ENCODE results near the gene ZFAND2B. TPM values are rescaled to one million over a fixed set of nuclear protein-coding genes. Genes with fewer than 3 reads are reported as not detected.

The ZFAND2B gene
- polyA plus RNA-seq, 1 of the 3 experiments (the other 2 are of a cell fraction) = 39.9 TPM

DNA sequence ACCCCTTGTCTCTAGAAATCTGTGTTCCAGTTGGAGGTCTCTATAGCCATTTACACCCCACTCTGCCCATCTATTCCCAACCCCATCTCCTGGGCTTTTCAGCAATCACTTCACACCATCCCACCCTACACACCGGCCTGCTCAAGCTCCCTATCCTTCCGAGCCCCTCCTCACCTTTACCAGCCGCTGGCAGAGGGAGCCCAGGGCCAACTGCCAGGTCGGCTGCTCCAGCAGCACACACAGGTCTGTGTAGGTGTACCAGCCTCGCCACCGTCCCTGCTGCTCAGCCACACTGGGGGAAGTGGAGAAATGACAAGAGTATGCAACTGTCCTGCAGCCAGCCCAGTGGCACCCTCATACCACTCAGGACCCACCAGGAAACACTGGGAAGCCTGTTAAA, 33.4 kb upstream of the ZFAND2B start:
- Histone ChIP-seq H3K4me3 (ENCODE audit: low read depth in 2 of 2, low read length in 1 of 2) (no peak overlapping the region), H3K4me2 (no peak overlapping the region), H3K9ac (no peak overlapping the region), H3K36me3 (replicated peaks in 1 of 2; ENCODE audit: control insufficient read depth in 1 of 2, insufficient read depth in 2 of 2, low read length in 1 of 2) (peaks cover 11 to 32% of the 10 kb centered on the region in 2 experiments), H3K9me2 (no peaks in the 10 kb centered on the region), H2AFZ (ENCODE audit: low read depth) (no peak overlapping the region), H3K4me1 (ENCODE audit: control insufficient read depth in 1 of 2, insufficient read depth in 2 of 2, low read depth in 1 of 2, low read length in 1 of 2) (peaks cover 0 to 8% of the 10 kb centered on the region in 2 experiments; a peak in 2 of 4 replicates), H3K27ac (ENCODE audit: low read depth in 2 of 2, low read length in 1 of 2) (no peak overlapping the region), H3F3A (replicated peaks; ENCODE audit: insufficient read depth) (peaks cover 10% of the 10 kb centered on the region), H4K20me1 (ENCODE audit: insufficient read depth) (no peaks in the 10 kb centered on the region), H3K27me3 (ENCODE audit: insufficient read depth) (no peaks in the 10 kb centered on the region), H3K9me3 (no peaks in the 10 kb centered on the region), H3K79me2 (ENCODE audit: insufficient read depth) (peaks cover 12% of the 10 kb centered on the region; the same call in 1 of the 2 replicates)
- WGBS (ENCODE audit: low lambda C conversion rate) = 94% methylated on average over 6 of the region's 6 CpGs
- CTCF ChIA-PET = interaction anchor here (1.0 to 8.7 kb wide), 6 partner anchors 14 to 193 kb away, joined by 3 to 104 read pairs (median 18); partner anchors contain the start of genes DNAJB2 and NHEJ1
- TF ChIP-seq RCOR1 (IDR thresholded peaks at IDR 0.05; ENCODE audit: low read length) = no peak
- no peak for TF ChIP-seq EZH2phosphoT487 (IDR thresholded peaks at IDR 0.05; ENCODE audit: borderline replicate concordance, low read depth)
- no peak for TF ChIP-seq RAD21 (IDR thresholded peaks at IDR 0.05; ENCODE audit: low read length)
- no peak for TF ChIP-seq POLR2AphosphoS5 (IDR thresholded peaks at IDR 0.05; ENCODE audit: low read depth, low read length)
- no peak for TF ChIP-seq FOXM1 (IDR thresholded peaks at IDR 0.05; ENCODE audit: low read depth)
- no peak for TF ChIP-seq TCF12 (IDR thresholded peaks at IDR 0.05)
- TF ChIP-seq TEAD4 (IDR thresholded peaks at IDR 0.05; ENCODE audit: borderline replicate concordance, insufficient read depth) = no peak
- no peak for TF ChIP-seq SMC3 (IDR thresholded peaks at IDR 0.05; ENCODE audit: low read depth, low read length)
- TF ChIP-seq ELF1 (IDR thresholded peaks at IDR 0.05) = no peak
- no peak for TF ChIP-seq FOXJ3 (CRISPR knock-in tag; IDR thresholded peaks at IDR 0.05)
- TF ChIP-seq CHD2 (IDR thresholded peaks at IDR 0.05; ENCODE audit: low read length, partially characterized antibody) = no peak
- TF ChIP-seq FOSL2 (IDR thresholded peaks at IDR 0.05; ENCODE audit: borderline replicate concordance, low read depth) = no peak
- TF ChIP-seq RFX5 (IDR thresholded peaks at IDR 0.05; ENCODE audit: low read length) = no peak
- no peak for TF ChIP-seq NFIC (IDR thresholded peaks at IDR 0.05; ENCODE audit: borderline replicate concordance)
- TF ChIP-seq, protein P1, sequence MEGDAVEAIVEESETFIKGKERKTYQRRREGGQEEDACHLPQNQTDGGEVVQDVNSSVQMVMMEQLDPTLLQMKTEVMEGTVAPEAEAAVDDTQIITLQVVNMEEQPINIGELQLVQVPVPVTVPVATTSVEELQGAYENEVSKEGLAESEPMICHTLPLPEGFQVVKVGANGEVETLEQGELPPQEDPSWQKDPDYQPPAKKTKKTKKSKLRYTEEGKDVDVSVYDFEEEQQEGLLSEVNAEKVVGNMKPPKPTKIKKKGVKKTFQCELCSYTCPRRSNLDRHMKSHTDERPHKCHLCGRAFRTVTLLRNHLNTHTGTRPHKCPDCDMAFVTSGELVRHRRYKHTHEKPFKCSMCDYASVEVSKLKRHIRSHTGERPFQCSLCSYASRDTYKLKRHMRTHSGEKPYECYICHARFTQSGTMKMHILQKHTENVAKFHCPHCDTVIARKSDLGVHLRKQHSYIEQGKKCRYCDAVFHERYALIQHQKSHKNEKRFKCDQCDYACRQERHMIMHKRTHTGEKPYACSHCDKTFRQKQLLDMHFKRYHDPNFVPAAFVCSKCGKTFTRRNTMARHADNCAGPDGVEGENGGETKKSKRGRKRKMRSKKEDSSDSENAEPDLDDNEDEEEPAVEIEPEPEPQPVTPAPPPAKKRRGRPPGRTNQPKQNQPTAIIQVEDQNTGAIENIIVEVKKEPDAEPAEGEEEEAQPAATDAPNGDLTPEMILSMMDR (IDR thresholded peaks at IDR 0.05) = no peak
- no peak for TF ChIP-seq USF1 (IDR thresholded peaks at IDR 0.05; ENCODE audit: borderline replicate concordance, low read depth)
- TF ChIP-seq, protein P2, sequence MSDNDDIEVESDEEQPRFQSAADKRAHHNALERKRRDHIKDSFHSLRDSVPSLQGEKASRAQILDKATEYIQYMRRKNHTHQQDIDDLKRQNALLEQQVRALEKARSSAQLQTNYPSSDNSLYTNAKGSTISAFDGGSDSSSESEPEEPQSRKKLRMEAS (IDR thresholded peaks at IDR 0.05; ENCODE audit: low read depth) = no peak
- DNase-seq = no peak
- POLR2A ChIA-PET = no interaction called here

Data from SK-N-SH (cell line).